ENCODE measurements around the gene SLC39A1. TPM values are rescaled to one million over a fixed set of nuclear protein-coding genes. Genes with fewer than 3 reads are reported as not detected.
"Not testable (repeated sequence)": the region's sequence is repeated elsewhere in the genome, so short reads cannot be mapped to it uniquely, and the experiment has no call there.

The SLC39A1 gene
- 100 to 1,000 TPM in 1 of 2 donors, 10 to 100 TPM in 1; 73.4 to 141 TPM for total RNA-seq
- polyA plus RNA-seq, result 100 to 1,000 TPM; 103 to 247 TPM
- long read RNA-seq, donor 1, transcript SLC39A1-204 (3 exons, 2,723 nt), result minor isoform, 5 of 57 reads
- long read RNA-seq, donor 1, transcript SLC39A1-202 (4 exons, 2,084 nt), result major isoform, 24 of 57 reads
- long read RNA-seq, donor 1, partial matches to known transcripts, result 27 of 57 reads
- long read RNA-seq, donor 1, other reads (novel, unspliced or antisense), result 0 of 57 reads
- long read RNA-seq, donor 2, transcript SLC39A1-202 (4 exons, 2,084 nt), result major isoform, 9 of 15 reads
- long read RNA-seq, donor 2, partial matches to known transcripts, result 0 of 15 reads
- long read RNA-seq, donor 2, other reads (novel, unspliced or antisense), result 0 of 15 reads
- long read RNA-seq, donor 3, transcript SLC39A1-202 (4 exons, 2,084 nt), result major isoform, 9 of 11 reads
- long read RNA-seq, donor 3, partial matches to known transcripts, result 0 of 11 reads
- long read RNA-seq, donor 3, other reads (novel, unspliced or antisense), result 0 of 11 reads
- long read RNA-seq, donor 4, partial matches to known transcripts, result 9 of 16 reads
- long read RNA-seq, donor 4, other reads (novel, unspliced or antisense), result 0 of 16 reads
- long read RNA-seq, donor 5, transcript SLC39A1-204 (3 exons, 2,723 nt), result minor isoform, 6 of 25 reads
- long read RNA-seq, donor 5, transcript SLC39A1-202 (4 exons, 2,084 nt), result major isoform, 18 of 25 reads
- long read RNA-seq, donor 5, partial matches to known transcripts, result 0 of 25 reads
- long read RNA-seq, donor 5, other reads (novel, unspliced or antisense), result 0 of 25 reads

GRCh38 chr1:153963030-153963849, at the start of gene SLC39A1:
SLC39A1 (minus strand) TSS chr1:153963537; CDS start chr1:153962715, 822 bp downstream.
- H3K9me3 ChIP-seq (ENCODE audit: control insufficient read depth in 4 of 4, insufficient read depth in 3 of 4, low read length in 3 of 4), result no peaks in the 10 kb centered on the region
- no peaks in the 10 kb centered on the region for H3K27me3 ChIP-seq (ENCODE audit: control insufficient read depth in 3 of 3, insufficient read depth in 3 of 3, low read length in 2 of 3)
- peak within 1 kb of the TSS; percentile 85 to 96 for H3K9ac ChIP-seq (ENCODE audit: insufficient read depth in 1 of 2, low read length in 2 of 2)
- ATAC-seq (ENCODE audit: insufficient read depth, low FRiP score) (peak; percentile 74), DNase-seq (peak; percentile 99)
- TF ChIP-seq CTCF (IDR thresholded peaks at IDR 0.05; ENCODE audit: control extremely low read depth, extremely low read depth), result no peak
- peak within 1 kb of the TSS; percentile 59 for H3K4me3 ChIP-seq
- peaks cover 7 to 50% (median 12%) of the 10 kb centered on the region in 5 donors for H3K4me1 ChIP-seq (ENCODE audit: control insufficient read depth in 5 of 5, insufficient read depth in 5 of 5, low read length in 5 of 5)
- peak within 1 kb of the TSS; percentile 94 to 96 for H3K27ac ChIP-seq (ENCODE audit: low read depth in 1 of 2, low read length in 1 of 2)
- peaks cover 0 to 9% (median 7%) of the 10 kb centered on the region in 4 donors for H3K36me3 ChIP-seq (ENCODE audit: control insufficient read depth in 4 of 4, insufficient read depth in 4 of 4, low read length in 4 of 4)
- 1% methylated on average over 51 to 54 of the region's 54 CpGs for WGBS, 2 donors

GRCh38 chr1:154012543-154012942, 49.2 kb upstream of the SLC39A1 start:
- ATAC-seq (ENCODE audit: insufficient read depth, low FRiP score); H3K9me3 ChIP-seq (ENCODE audit: control insufficient read depth in 4 of 4, insufficient read depth in 3 of 4, low read length in 3 of 4); H3K27ac ChIP-seq (ENCODE audit: low read depth in 1 of 2, low read length in 1 of 2); H3K9ac ChIP-seq (ENCODE audit: insufficient read depth in 1 of 2, low read length in 2 of 2); H3K36me3 ChIP-seq (ENCODE audit: control insufficient read depth in 4 of 4, insufficient read depth in 4 of 4, low read length in 4 of 4); H3K4me1 ChIP-seq (ENCODE audit: control insufficient read depth in 5 of 5, insufficient read depth in 5 of 5, low read length in 5 of 5); DNase-seq; H3K4me3 ChIP-seq; H3K27me3 ChIP-seq (ENCODE audit: control insufficient read depth in 3 of 3, insufficient read depth in 3 of 3, low read length in 2 of 3): not testable (repeated sequence)
- WGBS, 2 donors, result 96 to 97% methylated on average over 14 of the region's 14 CpGs

GRCh38 chr1:154012129-154012528, 48.8 kb upstream of the SLC39A1 start:
- no peak for ATAC-seq (ENCODE audit: insufficient read depth, low FRiP score)
- H3K4me1 ChIP-seq (ENCODE audit: control insufficient read depth in 5 of 5, insufficient read depth in 5 of 5, low read length in 5 of 5), result no peaks in the 10 kb centered on the region
- H3K9me3 ChIP-seq (ENCODE audit: control insufficient read depth in 4 of 4, insufficient read depth in 3 of 4, low read length in 3 of 4), result no peaks in the 10 kb centered on the region
- no peak for TF ChIP-seq CTCF (IDR thresholded peaks at IDR 0.05; ENCODE audit: control extremely low read depth, extremely low read depth)
- WGBS, 2 donors, result 69 to 86% methylated on average over 1 of the region's 1 CpG
- DNase-seq, result no peak
- no peak overlapping the region for H3K27ac ChIP-seq (ENCODE audit: low read depth in 1 of 2, low read length in 1 of 2)
- H3K27me3 ChIP-seq (ENCODE audit: control insufficient read depth in 3 of 3, insufficient read depth in 3 of 3, low read length in 2 of 3), result no peaks in the 10 kb centered on the region
- H3K36me3 ChIP-seq (ENCODE audit: control insufficient read depth in 4 of 4, insufficient read depth in 4 of 4, low read length in 4 of 4), result no peaks in the 10 kb centered on the region
- no peak overlapping the region for H3K4me3 ChIP-seq
- no peak overlapping the region for H3K9ac ChIP-seq (ENCODE audit: insufficient read depth in 1 of 2, low read length in 2 of 2)

Data from lung (tissue), 16 donors.